GM12878 (cell line): Measurements from ENCODE around the gene VMP1. TPM values are rescaled to one million over a fixed set of nuclear protein-coding genes. Genes with fewer than 3 reads are reported as not detected.
"Not testable (repeated sequence)": the region's sequence is repeated elsewhere in the genome, so short reads cannot be mapped to it uniquely, and the experiment has no call there.

Source experiments
- ATAC-seq: fragments of 200-7000 bp; cut with Tn5 transposase; 3 replicates; pipeline ENCODE4 v1.9.1; 2020; ENCODE audit warnings: mild to moderate bottlenecking, moderate library complexity
- BruUV-seq: library from RNA; stranded (reverse); fragments of 400-500 nt; replicated peaks from 2 replicates; lab custom pipeline; 2021; lab: Mats Ljungman, UMichigan
- CTCF ChIA-PET: fragments of 300-600 bp; sonication (Branson Sonifier 250); formaldehyde crosslinking; extraction: SDS; loops from one replicate; lab custom pipeline; 2021; ENCODE audit warnings: inconsistent platforms; lab: Yijun Ruan, JAX
- POLR2A ChIA-PET: fragments of 350-600 bp; formaldehyde crosslinking; extraction: SDS; loops from one replicate; lab custom pipeline; 2021; ENCODE audit warnings: inconsistent platforms; lab: Charles Lee
- RAD21 ChIA-PET: fragments of 300-600 bp; sonication (Branson Sonifier 250); formaldehyde crosslinking; loops from one replicate; lab custom pipeline; 2023; ENCODE audit warnings: antibody characterized with exemption; ENCODE audit not compliant: unreplicated experiment; lab: Charles Lee
- SMC1A ChIA-PET: fragments of 300-600 bp; sonication (Branson Sonifier 250); formaldehyde crosslinking; loops from one replicate; lab custom pipeline; 2023; ENCODE audit not compliant: unreplicated experiment, uncharacterized antibody; lab: Charles Lee
- DNase-seq: peaks from one replicate; pipeline ENCODE4 v3.0.0-alpha.2; 2011; ENCODE audit warnings: low read depth, low spot score
- FAIRE-seq: peaks from 3 replicates; lab custom pipeline; 2011; peaks lifted over from hg19 to GRCh38; lab: Jason Lieb, UNC
- H2AFZ ChIP-seq: 2 replicates; pipeline ENCODE4 v1.6.0; 2011; ENCODE audit warnings: low read depth, low read length, control low read depth; ENCODE audit not compliant: control insufficient read depth
- H3K27ac ChIP-seq: 2 replicates; pipeline ENCODE4 v1.5.1; 2011; ENCODE audit warnings: control low read depth; ENCODE audit not compliant: control insufficient read depth, insufficient read depth
- H3K27me3 ChIP-seq, 2 experiments: replicated peaks in 1 of 2; 2 replicates each; pipeline versions ENCODE4 v1.6.0 to v1.6.1; 2011; ENCODE audit warnings: low read length in 1 of 2; ENCODE audit not compliant: control insufficient read depth in 2 of 2, insufficient read depth in 2 of 2
- H3K36me3 ChIP-seq, 2 experiments: 2 replicates each; pipeline ENCODE4 v1.5.1; 2011; ENCODE audit warnings: low read length in 1 of 2; ENCODE audit not compliant: control insufficient read depth in 2 of 2, insufficient read depth in 2 of 2
- H3K4me1 ChIP-seq: 2 replicates; pipeline ENCODE4 v1.6.1; 2011; ENCODE audit warnings: mild to moderate bottlenecking, low read length, moderate library complexity, mixed read lengths; ENCODE audit not compliant: control insufficient read depth, insufficient read depth
- H3K4me2 ChIP-seq: 2 replicates; pipeline ENCODE4 v1.6.0; 2011; ENCODE audit warnings: control low read depth; ENCODE audit not compliant: control insufficient read depth, insufficient read depth
- H3K4me3 ChIP-seq: fragments of 200-600 bp; sonication (generic); 2 replicates; pipeline ENCODE4 v1.5.1; 2016
- H3K79me2 ChIP-seq: 2 replicates; pipeline ENCODE4 v1.6.0; 2011; ENCODE audit warnings: low read length; ENCODE audit not compliant: control insufficient read depth, insufficient read depth
- H3K9ac ChIP-seq: 2 replicates; pipeline ENCODE4 v1.8.0; 2011; ENCODE audit warnings: low read length, control low read depth, mixed read lengths; ENCODE audit not compliant: control insufficient read depth, insufficient read depth
- H3K9me3 ChIP-seq: replicated peaks from 3 replicates; pipeline ENCODE4 v1.5.1; 2011; ENCODE audit warnings: mild to moderate bottlenecking, low read length; ENCODE audit not compliant: control insufficient read depth, insufficient read depth
- H4K20me1 ChIP-seq: 2 replicates; pipeline ENCODE4 v1.6.0; 2011; ENCODE audit not compliant: control insufficient read depth, insufficient read depth
- GABPA ChIP-seq: IDR thresholded peaks from 2 replicates; pipeline ENCODE4 v1.6.1; 2014; ENCODE audit warnings: antibody characterized with exemption, low read depth, mild to moderate bottlenecking, inconsistent platforms
- WGBS: methylation state at CpG from one replicate; pipeline ENCODE4 v1.1.6; 2016; ENCODE audit warnings: low lambda C conversion rate; ENCODE audit not compliant: insufficient replicate concordance, insufficient coverage; ENCODE audit errors: missing lambda C conversion rate; 5-methylcytosine and 5-hydroxymethylcytosine counted together
- in situ Hi-C: fragments of 300-500 bp; cut with MboI; formaldehyde crosslinking; loops from 9 replicates; pipeline ENCODE4 v1.14.3; 2018; ENCODE audit warnings: mixed read lengths
- intact Hi-C: fragments of 100-400 bp; cut with micrococcal nuclease; formaldehyde crosslinking; loops from one replicate; pipeline ENCODE4 v1.14.2; 2022; ENCODE audit not compliant: unreplicated experiment
- polyA plus RNA-seq, 11 experiments: library from polyadenylated mRNA; depleted of rRNA in 4 of 11; unstranded in 6 of 11; stranded (reverse) in 5 of 11; fragments of >200 nt; fragmentation: Nextera tagmentation in 4 of 11; fragmentation: Illumina TruSeq in 1 of 11; extraction: Ambion mirVana in 4 of 11; extraction: Trizol in 1 of 11; gene quantifications; 1 replicate in 1 of 11; 2 replicates in 10 of 11; pipeline versions ENCODE4 v1.2.1 to v1.2.3, GENCODE V29; 2011 to 2016; ENCODE audit warnings: inconsistent platforms in 2 of 11, missing spikeins in 2 of 11, low read depth in 1 of 11
- total RNA-seq, 4 experiments: library from RNA; depleted of rRNA in 3 of 4; stranded (reverse); fragments of >200 nt in 3 of 4; fragmentation: Illumina TruSeq in 1 of 4; extraction: Trizol in 1 of 4; gene quantifications; 2 replicates each; pipeline versions ENCODE4 v1.2.1 to v1.2.3, GENCODE V29; 2013 to 2021

VMP1 gene
- total and polyA plus RNA-seq, 10 of the 15 experiments (the other 5 are each of a cell fraction or from before 2014, with no cell fraction given), result 88.4 to 199 (median 132) TPM

DNA sequence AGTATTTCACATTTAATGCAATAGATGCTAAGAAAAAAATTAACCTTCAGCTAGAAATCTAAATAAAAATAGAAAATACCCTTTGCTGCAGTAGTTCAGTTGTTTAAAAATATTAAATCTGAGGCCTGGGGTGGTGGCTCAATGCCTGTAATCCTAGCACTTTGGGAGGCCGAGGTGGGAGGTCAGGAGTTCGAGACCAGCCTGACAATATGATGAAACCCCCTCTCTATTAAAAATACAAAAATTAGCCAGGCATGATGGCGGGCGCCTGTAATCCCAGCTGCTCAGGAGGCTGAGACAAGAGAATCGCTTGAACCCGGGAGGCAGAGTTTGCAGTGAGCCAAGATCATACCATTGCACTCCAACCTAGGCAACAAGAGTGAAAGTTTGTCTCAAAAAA, 98.9 kb downstream of the VMP1 start:
- H3K4me3 ChIP-seq, H3K27me3 ChIP-seq, intact Hi-C loops, FAIRE-seq, ATAC-seq, in situ Hi-C loops, H3K9ac ChIP-seq, H4K20me1 ChIP-seq, H3K4me2 ChIP-seq, H3K36me3 ChIP-seq, H3K27ac ChIP-seq, DNase-seq, BruUV-seq, H2AFZ ChIP-seq, H3K4me1 ChIP-seq, H3K9me3 ChIP-seq, H3K79me2 ChIP-seq: not testable (repeated sequence)
- POLR2A ChIA-PET, result interaction anchor here (0.7 to 3.3 kb wide), 8 partner anchors 16 to 1592 kb away, joined by 3 to 25 read pairs (median 4); no protein-coding TSS in a partner anchor
- RAD21 ChIA-PET, result interaction anchor here (1.1 kb wide), 3 partner anchors 20 to 26 kb away, joined by 4 read pairs; no protein-coding TSS in a partner anchor
- WGBS, result 100% methylated on average over 6 of the region's 6 CpGs
- CTCF ChIA-PET, result interaction anchor here (1.6 to 1.8 kb wide), 2 partner anchors 20 to 22 kb away, joined by 7 to 10 read pairs; no protein-coding TSS in a partner anchor
- SMC1A ChIA-PET, result interaction anchor here (0.6 to 3.3 kb wide), 8 partner anchors 8 to 52 kb away, joined by 3 to 36 read pairs (median 3); no protein-coding TSS in a partner anchor

- Histone ChIP-seq H3K79me2 (peaks cover 4% of the 10 kb centered on the region), H3K4me3 (no peak overlapping the region), H3K36me3 (no peaks in the 10 kb centered on the region; a peak in 1 of 4 replicates), H3K9ac (no peak overlapping the region), H4K20me1 (no peaks in the 10 kb centered on the region), H3K9me3 (no peaks in the 10 kb centered on the region; the same call in 2 of the 3 replicates), H3K27me3 (no peaks in the 10 kb centered on the region), H3K27ac (no peak overlapping the region), H2AFZ (no peak overlapping the region), H3K4me2 (no peak overlapping the region), H3K4me1 (peaks cover 8% of the 10 kb centered on the region; the same call in 1 of the 2 replicates)
- WGBS, result 99% methylated on average over 4 of the region's 4 CpGs
- ChIA-PET RAD21 (no interaction called here), SMC1A (interaction anchor here (0.6 to 3.3 kb wide), 3 partner anchors 20 to 54 kb away, joined by 3 to 36 read pairs (median 5); no protein-coding TSS in a partner anchor), POLR2A (interaction anchor here (0.5 to 3.3 kb wide), 7 partner anchors 11 to 53 kb away, joined by 3 to 25 read pairs (median 3); no protein-coding TSS in a partner anchor), CTCF (interaction anchor here (1.0 kb wide), 2 partner anchors 8 to 23 kb away, joined by 3 read pairs; no protein-coding TSS in a partner anchor)
- no peak for FAIRE-seq
- TF ChIP-seq GABPA, result no peak
- ATAC-seq, result no peak
- no TSS peak for BruUV-seq
- in situ Hi-C loops, result no loop called here
- intact Hi-C loops, result no loop called here
- DNase-seq, result no peak
These were observed 100.5 kb downstream of the VMP1 start for GRCh38 chr17:59807892-59808509.
